ENCODE results near the gene USH1C.

GRCh38 chr11:17477084-17477333 lies 67.2 kb downstream of the USH1C start:
- no peak for TF ChIP-seq EZH2 (optimal IDR thresholded peaks at IDR 0.05; ENCODE audit: low read depth, low read length)
- no peak for TF ChIP-seq CTCF (IDR thresholded peaks at IDR 0.05; ENCODE audit: low read length)
- no peak for TF ChIP-seq EZH2phosphoT487 (IDR thresholded peaks at IDR 0.05; ENCODE audit: low read length)

Data from MM.1S (cell line).